ENCODE results near the gene PCDHGA1.

- TF ChIP-seq PCBP2 (IDR thresholded peaks at IDR 0.05; ENCODE audit: low read depth, low read length, poor library complexity, severe bottlenecking), result no peak
- TF ChIP-seq E2F1 (CRISPR knock-in tag; IDR thresholded peaks at IDR 0.05), result no peak
- no peak for TF ChIP-seq RFX5 (IDR thresholded peaks at IDR 0.05; ENCODE audit: low read depth, low read length)
- TF ChIP-seq NR2C2 (CRISPR knock-in tag; IDR thresholded peaks at IDR 0.05), result no peak
- TF ChIP-seq NR2C2 (tag; IDR thresholded peaks at IDR 0.05), result no peak
- TF ChIP-seq FOSL1 (tag; conservative IDR thresholded peaks at IDR 0.05), result no peak
- no peak for TF ChIP-seq SRF (CRISPR knock-in tag; IDR thresholded peaks at IDR 0.05)
- TF ChIP-seq SIX5 (IDR thresholded peaks at IDR 0.05; ENCODE audit: borderline replicate concordance in 1 of 2, insufficient read depth in 1 of 2, low read depth in 1 of 2, low read length in 2 of 2), result no peak
- TF ChIP-seq ZSCAN29 (IDR thresholded peaks at IDR 0.05), result no peak
- no peak for TF ChIP-seq CTCF (IDR thresholded peaks at IDR 0.05 in 2 of 3, conservative IDR thresholded peaks at IDR 0.05 in 1 of 3; ENCODE audit: insufficient read depth in 2 of 3, low read depth in 1 of 3, low read length in 3 of 3)
- no peak for TF ChIP-seq HMGXB4 (CRISPR knock-in tag; IDR thresholded peaks at IDR 0.05)
- no peak for TF ChIP-seq TEAD4 (IDR thresholded peaks at IDR 0.05; ENCODE audit: low read length)
- TF ChIP-seq TEAD4 (CRISPR knock-in tag; IDR thresholded peaks at IDR 0.05; ENCODE audit: borderline replicate concordance), result no peak
- TF ChIP-seq JUND (IDR thresholded peaks at IDR 0.05; ENCODE audit: borderline replicate concordance, low read depth, low read length), result no peak
- no peak for TF ChIP-seq JUND (tag; IDR thresholded peaks at IDR 0.05; ENCODE audit: borderline replicate concordance, low read depth, low read length)
- TF ChIP-seq FOS (IDR thresholded peaks at IDR 0.05; ENCODE audit: extremely low read depth, insufficient read length), result no peak
Observed at GRCh38 chr5:141374627-141375026, 44.3 kb downstream of the PCDHGA1 start.

Data from K562 (cell line).